Gastroesophageal sphincter (tissue), 3 donors: Measurements from ENCODE around the gene CLEC1B.
"Not testable (repeated sequence)": the region's sequence is repeated elsewhere in the genome, so short reads cannot be mapped to it uniquely, and the experiment has no call there.

Experiments used
- CTCF ChIP-seq, 4 experiments: fragments of 200-600 bp in 2 of 4; fragments of 450-650 bp in 2 of 4; sonication (generic) in 1 of 4; IDR thresholded peaks; one replicate each; pipeline ENCODE4 v1.5.1; 2017 to 2019; ENCODE audit warnings: antibody characterized with exemption in 4 of 4, mild to moderate bottlenecking in 2 of 4, moderate library complexity in 2 of 4
- POLR2A ChIP-seq, 2 donors: fragments of 450-650 bp; IDR thresholded peaks; one replicate each; pipeline ENCODE4 v1.6.1; 2017; ENCODE audit warnings: antibody characterized with exemption in 2 of 2, mild to moderate bottlenecking in 2 of 2, moderate library complexity in 1 of 2
- POLR2AphosphoS5 ChIP-seq: sonication (generic); formaldehyde crosslinking; IDR thresholded peaks from one replicate; pipeline ENCODE4 v1.6.1; 2017; ENCODE audit warnings: antibody characterized with exemption

GRCh38 chr12:9976626-9977025 lies 22.3 kb downstream of the CLEC1B start:
- TF ChIP-seq POLR2AphosphoS5; CTCF (IDR thresholded peaks at IDR 0.05); POLR2A (IDR thresholded peaks at IDR 0.05): not testable (repeated sequence)
